C4-2B (cell line): ENCODE results near the gene ZNF521.

Experiments used
- H3K27ac ChIP-seq: fragments of 450-650 bp; 2 replicates; pipeline ENCODE4 v1.5.1; 2017
- CTCF ChIP-seq: fragments of 450-650 bp; conservative IDR thresholded peaks from 2 replicates; pipeline ENCODE4 v1.5.1; 2017; ENCODE audit warnings: mild to moderate bottlenecking
- ZFX ChIP-seq: fragments of 450-650 bp; IDR thresholded peaks from 2 replicates; pipeline ENCODE4 v1.6.1; 2017

The ZNF521 gene

GRCh38 chr18:25047983-25048382 lies 304.0 kb downstream of the ZNF521 start:
- TF ChIP-seq CTCF (no peak), ZFX (no peak)
- H3K27ac ChIP-seq, result no peak overlapping the region

GRCh38 chr18:25047421-25047820 lies 304.5 kb downstream of the ZNF521 start:
- H3K27ac ChIP-seq, result no peak overlapping the region
- no peak for TF ChIP-seq ZFX
- TF ChIP-seq CTCF, result no peak

- TF ChIP-seq ZFX (no peak), CTCF (no peak)
- H3K27ac ChIP-seq, result no peak overlapping the region
Measured at GRCh38 chr18:25044694-25045093, 307.3 kb downstream of the ZNF521 start.

GRCh38 chr18:25043104-25043503 lies 308.9 kb downstream of the ZNF521 start:
- TF ChIP-seq ZFX (no peak), CTCF (no peak)
- no peak overlapping the region for H3K27ac ChIP-seq

- TF ChIP-seq ZFX (no peak), CTCF (no peak)
- no peak overlapping the region for H3K27ac ChIP-seq
Measured at GRCh38 chr18:25042641-25043051, 309.3 kb downstream of the ZNF521 start.

GRCh38 chr18:25039781-25040180 lies 312.2 kb downstream of the ZNF521 start:
- TF ChIP-seq CTCF (no peak), ZFX (no peak)
- H3K27ac ChIP-seq, result no peak overlapping the region

GRCh38 chr18:25038261-25038660 lies 313.7 kb downstream of the ZNF521 start:
- no peak overlapping the region for H3K27ac ChIP-seq
- TF ChIP-seq CTCF (no peak), ZFX (no peak)
